ENCODE measurements around the gene MFSD11.

DNA sequence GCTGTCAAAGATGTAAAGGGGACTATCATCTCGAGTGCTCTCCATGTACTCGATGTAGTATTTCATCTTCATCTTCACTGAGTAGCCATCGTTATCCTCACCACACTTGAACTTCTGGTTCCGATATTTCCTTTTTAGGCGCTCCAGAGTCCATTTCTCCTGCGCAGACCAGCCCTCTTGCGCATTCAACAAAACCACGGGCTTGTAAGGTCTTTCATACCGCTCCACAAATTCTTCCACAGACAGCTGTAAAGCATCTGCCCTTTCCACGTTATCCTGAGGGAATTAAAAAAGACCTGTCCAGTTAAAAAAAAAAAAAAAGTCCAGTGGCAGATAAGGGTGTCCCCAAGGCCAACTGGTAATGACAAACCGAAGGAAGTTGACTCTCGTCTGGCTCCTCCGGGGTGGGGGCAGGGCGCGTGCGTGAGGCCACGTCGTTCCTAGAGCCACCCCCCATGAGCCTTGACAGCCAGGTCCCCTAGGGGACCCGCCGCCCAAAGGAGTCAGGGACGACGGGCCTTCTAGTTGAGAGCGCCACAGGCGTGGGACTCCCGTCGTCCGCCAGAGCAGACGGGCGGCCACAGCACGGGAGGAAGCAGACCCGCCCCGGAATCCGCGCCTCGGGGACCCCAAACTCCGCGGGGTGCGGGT is 12.2 kb upstream of the MFSD11 start:
- TF ChIP-seq, protein P1, sequence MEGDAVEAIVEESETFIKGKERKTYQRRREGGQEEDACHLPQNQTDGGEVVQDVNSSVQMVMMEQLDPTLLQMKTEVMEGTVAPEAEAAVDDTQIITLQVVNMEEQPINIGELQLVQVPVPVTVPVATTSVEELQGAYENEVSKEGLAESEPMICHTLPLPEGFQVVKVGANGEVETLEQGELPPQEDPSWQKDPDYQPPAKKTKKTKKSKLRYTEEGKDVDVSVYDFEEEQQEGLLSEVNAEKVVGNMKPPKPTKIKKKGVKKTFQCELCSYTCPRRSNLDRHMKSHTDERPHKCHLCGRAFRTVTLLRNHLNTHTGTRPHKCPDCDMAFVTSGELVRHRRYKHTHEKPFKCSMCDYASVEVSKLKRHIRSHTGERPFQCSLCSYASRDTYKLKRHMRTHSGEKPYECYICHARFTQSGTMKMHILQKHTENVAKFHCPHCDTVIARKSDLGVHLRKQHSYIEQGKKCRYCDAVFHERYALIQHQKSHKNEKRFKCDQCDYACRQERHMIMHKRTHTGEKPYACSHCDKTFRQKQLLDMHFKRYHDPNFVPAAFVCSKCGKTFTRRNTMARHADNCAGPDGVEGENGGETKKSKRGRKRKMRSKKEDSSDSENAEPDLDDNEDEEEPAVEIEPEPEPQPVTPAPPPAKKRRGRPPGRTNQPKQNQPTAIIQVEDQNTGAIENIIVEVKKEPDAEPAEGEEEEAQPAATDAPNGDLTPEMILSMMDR (IDR thresholded peaks at IDR 0.05) = no peak
- TF ChIP-seq POLR2A (IDR thresholded peaks at IDR 0.05) = peak; percentile 43
- TF ChIP-seq POLR2AphosphoS5 (IDR thresholded peaks at IDR 0.05) = peak; percentile 62
